ENCODE data around the gene MBD3L4.
"Not testable (repeated sequence)": the region's sequence is repeated elsewhere in the genome, so short reads cannot be mapped to it uniquely, and the experiment has no call there.

The MBD3L4 gene

GRCh38 chr19:7041563-7041962 is 1.6 kb upstream of the MBD3L4 start:
- not testable (repeated sequence) for DNase-seq

GRCh38 chr19:7030278-7030677 is 9.7 kb downstream of the MBD3L4 start, which contains the start of gene MBD3L5:
MBD3L5 (plus strand) TSS chr19:7030578; CDS start chr19:7030612, 34 bp downstream.
- not testable (repeated sequence) for DNase-seq

- not testable (repeated sequence) for DNase-seq
Observed at GRCh38 chr19:7028790-7029189, 11.2 kb downstream of the MBD3L4 start.

DNA sequence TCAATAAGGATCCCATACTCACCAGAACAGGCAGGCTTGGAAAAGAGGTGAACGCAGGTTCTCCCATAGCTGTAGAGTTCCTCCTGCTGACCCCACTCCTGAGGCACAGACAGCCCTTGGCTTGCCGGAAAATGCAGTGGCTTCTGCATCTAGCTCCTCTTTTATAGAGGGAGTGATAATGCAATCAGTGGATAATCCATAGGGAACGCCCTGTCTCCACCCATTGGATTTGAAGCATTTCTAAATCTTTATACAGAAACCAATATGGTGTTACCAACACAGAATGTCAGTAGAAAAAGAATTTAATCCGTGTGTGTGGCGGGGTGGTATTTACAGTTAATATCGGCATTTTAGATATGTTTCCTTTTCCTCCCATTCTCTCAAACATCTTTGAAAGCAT is 18.6 kb downstream of the MBD3L4 start, which contains the start of gene MBD3L2B:
Gene MBD3L2B (minus strand): TSS at position 101 of the 400 bp plus-strand sequence. CDS start 34 bp downstream, at position 67.
- not testable (repeated sequence) for DNase-seq

DNA sequence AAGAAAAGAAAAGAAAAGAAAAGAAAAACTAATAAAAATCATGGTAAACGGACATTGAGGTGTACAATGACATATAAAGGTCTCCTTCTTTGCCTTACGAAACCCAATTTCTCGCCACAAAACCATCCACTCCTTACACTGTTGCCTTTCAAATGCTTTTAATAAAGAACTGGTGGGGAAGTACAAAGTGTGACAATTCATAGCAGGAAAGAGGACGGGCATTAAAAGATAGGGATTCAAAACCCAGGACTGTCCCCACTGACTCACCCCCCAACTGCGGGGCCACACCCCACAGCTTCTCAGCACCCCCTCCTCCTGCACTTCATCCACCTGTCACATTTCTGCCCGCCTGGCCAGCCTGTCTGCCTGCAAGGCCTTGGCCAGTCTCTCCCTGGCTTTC is 21.2 kb downstream of the MBD3L4 start:
- DNase-seq: no peak

DNA sequence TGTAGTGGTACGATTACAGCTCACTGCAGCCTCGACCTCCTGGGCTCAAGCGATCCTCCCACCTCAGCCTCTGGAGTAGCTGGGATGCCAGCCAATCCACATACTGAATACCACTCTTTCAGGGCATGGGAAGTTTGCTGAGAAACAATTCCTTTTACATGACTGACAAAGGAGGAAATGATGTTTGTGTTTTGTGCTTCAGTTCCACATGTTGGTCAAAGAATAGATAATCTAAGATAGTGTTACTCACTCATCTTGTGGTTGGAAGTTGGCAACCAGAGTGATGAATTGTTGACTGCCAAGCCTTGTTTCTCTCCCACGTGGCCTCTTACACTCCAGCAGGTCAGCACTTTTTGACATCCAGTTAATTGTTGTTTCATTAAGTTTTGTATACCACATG is 26.3 kb downstream of the MBD3L4 start:
- no peak for DNase-seq

GRCh38 chr19:7010722-7011593 is 29.0 kb downstream of the MBD3L4 start:
- DNase-seq: no peak

GRCh38 chr19:7007859-7008258 is 32.1 kb downstream of the MBD3L4 start:
- DNase-seq: no peak

DNA sequence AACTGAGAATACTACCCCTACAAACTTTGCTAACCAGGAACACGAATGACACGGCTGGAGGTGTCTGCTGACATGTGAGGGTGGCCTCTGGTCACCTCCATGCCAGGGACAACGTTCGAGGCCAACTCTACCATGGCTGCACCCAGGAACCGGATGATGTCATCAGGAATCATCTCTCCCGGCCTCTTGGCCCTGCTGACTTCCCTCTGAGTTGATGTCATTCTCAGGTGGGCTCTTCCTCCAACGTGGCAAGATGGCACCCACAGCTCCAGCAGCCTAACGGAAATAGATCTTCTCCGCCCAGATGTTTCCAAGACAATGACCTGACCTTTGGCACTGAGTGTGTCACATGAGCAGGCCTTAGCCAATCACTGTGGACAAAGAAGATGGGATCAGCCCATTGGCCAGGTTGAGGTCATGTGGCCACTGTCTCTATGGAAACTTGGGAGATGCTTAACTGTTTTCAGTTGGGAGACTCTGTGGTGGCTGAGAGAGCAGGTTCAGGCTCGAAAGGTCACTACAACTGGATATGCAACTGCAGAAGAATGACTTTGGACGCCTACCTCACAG is 33.8 kb downstream of the MBD3L4 start:
- no peak for DNase-seq

DNA sequence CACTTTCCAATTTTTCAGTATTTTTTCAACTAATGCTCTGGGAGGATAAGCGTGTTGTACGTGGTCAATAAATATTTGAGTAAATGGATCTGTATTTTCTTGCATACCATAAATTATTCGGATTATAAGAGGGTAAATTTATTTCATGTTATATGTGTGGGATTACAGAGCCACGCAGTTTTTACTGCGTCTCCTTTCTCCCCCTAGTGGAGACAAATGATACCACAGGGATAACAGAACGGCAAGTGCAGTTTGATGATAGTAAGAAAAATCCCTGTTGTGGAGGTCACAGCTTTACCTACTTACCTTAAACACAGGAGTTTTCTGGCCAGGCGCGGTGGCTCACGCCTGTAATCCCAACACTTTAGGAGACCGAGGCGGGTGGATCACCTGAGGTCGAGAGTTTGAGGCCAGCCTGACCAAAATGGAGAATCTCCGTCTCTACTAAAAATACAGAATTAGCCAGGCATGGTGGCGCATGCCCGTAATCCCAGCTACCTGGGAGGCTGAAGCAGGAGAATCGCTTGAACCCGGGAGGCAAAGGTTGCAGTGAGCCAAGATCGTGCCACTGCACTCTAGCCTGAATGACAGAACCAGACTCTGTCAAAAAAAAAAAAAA is 35.6 kb downstream of the MBD3L4 start:
- DNase-seq: no peak

DNA sequence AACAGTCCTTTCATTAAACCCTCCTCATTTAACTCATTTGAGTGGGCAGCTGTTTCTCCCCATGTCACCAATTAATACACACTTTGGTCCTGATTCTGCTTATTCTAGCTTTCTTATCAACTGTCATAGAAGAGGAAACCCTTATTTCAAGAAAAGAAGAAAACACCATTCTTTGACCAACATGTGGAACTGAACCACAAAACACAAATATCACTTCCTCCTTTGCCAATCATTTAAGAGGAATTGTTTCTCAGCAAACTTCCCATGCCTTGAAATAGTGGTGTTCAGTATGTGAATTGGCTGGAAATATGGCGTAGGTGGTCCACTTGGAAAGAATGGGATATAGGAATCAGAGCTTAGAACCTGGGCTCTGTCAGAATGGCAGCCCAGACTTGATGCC is 39.2 kb downstream of the MBD3L4 start:
- DNase-seq: no peak

DNA sequence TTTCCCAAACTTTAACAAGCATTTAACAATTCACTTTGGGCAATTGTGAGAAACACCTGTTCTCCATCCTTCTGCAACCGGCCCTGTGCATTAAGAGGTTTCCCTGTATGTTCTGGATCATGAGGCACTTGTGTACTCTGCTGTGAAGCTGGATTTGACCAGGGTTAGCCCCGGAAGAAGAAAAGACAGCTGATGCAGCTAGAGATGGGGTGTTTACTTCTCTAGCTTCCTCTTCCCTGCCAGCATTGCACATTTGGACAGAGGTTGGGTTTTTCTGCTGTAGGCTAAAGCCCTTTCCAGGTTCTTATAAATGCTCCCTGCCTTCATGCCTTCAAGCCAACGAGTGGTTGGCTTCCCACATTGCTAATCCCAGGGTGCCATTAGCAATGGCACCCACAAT is 39.6 kb downstream of the MBD3L4 start:
- DNase-seq: no peak

DNA sequence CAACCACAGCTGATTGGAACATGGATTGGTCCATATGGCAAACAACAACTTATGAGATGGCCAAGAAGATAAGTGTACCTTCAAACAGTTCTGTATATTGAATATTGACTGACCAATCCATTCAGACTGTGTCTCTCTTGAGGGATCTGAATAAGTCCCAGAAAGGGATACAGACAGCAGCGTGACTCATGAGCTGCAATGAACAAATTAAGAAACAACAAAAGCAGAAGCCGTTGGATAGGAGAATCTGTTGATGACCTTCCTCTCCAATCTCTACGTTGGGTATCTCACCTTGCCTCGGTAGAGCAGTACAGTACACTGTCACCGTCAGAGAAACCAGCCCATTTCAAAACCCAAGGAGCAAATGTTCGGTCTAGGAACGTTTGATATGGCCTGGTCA is 40.0 kb downstream of the MBD3L4 start:
- no peak for DNase-seq

GRCh38 chr19:6997679-6998445 is 42.1 kb downstream of the MBD3L4 start:
- no peak for DNase-seq

DNA sequence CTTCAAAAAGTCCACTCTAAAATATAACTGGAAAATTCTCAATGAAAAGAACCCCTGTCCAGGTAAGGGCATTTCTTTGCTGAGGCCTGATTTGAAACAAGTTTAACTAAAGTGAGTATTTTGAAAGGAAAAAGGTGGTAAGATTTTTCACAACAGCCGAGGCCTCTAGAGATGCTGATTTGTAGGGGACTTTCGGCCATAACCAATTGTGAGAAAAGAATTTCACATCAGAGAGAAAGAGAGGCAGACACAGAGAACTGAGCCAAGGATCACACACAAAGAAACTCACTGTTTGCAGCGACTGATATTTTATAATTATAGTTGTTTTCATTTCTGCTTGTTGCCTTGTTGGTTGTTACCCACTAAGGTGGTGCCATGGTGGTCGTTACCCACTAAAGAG is 43.2 kb downstream of the MBD3L4 start:
- DNase-seq: no peak

DNA sequence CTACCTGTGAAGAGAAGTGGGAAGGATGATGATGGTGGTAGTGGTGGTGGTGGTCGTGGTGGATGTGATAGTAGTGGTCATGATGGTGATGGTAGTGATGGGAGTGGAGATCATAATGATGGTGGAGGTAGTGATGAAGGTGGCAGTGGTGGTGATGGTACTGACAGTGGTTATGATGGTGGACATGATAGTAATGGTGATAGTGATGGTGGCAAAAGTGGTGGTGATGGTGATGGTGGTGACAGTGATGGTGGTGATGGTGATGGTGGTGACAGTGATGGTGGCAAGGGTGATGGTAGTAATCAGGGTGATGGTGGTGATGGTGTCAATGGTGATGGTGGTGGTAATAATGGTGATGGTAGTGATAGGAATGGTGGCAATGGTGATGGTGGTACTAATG is 44.9 kb downstream of the MBD3L4 start:
- no peak for DNase-seq

DNA sequence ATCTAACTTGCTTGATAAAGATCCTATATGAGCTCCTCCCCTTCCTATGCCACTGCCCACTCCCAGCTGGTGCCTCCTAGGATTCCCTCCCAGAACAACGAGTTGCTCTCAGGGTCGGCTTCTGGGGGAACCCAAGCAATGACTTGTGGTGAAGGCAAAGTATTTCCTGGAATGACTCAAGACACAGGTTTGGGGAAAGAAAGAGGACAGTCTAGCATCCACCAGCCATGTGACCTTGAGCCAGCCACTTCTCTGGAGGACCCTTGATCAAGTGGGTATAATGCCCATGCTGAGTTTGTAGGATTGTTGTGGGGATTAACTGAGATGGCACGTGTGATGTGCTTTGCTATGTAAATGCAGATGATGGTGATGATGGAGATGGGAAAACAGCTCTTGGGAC is 51.7 kb downstream of the MBD3L4 start:
- no peak for DNase-seq

- no peak for DNase-seq
Observed at GRCh38 chr19:6987850-6988249, 52.1 kb downstream of the MBD3L4 start.

All from DMS79 (cell line).